ENCODE data around the gene KIDINS220. TPM values are rescaled to one million over a fixed set of nuclear protein-coding genes. Genes with fewer than 3 reads are reported as not detected.

The KIDINS220 gene
- total RNA-seq, 1 experiment from 2014 or later: 20.1 TPM

DNA sequence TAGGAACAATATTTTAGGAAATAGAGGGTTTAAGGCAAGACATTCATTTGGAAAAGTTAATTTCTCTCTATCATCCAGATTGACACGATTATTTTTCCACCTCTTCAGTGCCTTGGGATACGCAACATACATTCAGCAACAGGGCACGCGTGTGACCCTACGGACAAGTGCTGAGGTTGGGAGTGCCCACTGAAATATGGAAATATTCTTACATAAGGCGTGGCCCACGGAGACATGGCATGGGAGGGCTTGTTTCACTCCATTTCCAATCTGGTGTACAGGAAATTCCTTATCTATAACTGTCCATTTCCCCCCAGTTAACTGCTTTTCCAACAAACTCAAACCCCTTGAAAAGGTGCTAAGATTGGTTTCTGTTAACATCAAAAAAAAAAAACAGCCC lies 20.9 kb upstream of the KIDINS220 start:
- no peak for DNase-seq (ENCODE audit: low read depth, low spot score)
- POLR2A ChIA-PET: no interaction called here
- no peaks in the 10 kb centered on the region for H3K9me2 ChIP-seq (ENCODE audit: insufficient read depth)
- H3K27ac ChIP-seq (ENCODE audit: low read depth, low read length): no peak overlapping the region
- no peak for ATAC-seq
- no TSS peak for BruUV-seq (replicated peaks)
- no peaks in the 10 kb centered on the region for H3K4me1 ChIP-seq (ENCODE audit: control insufficient read depth in 1 of 2, insufficient read depth in 2 of 2, low read length in 2 of 2)
- H3K36me3 ChIP-seq (ENCODE audit: control insufficient read depth in 1 of 2, insufficient read depth in 2 of 2, low read length in 2 of 2): no peaks in the 10 kb centered on the region
- no peak overlapping the region for H3K4me2 ChIP-seq (ENCODE audit: low read length)
- no peak overlapping the region for H2AFZ ChIP-seq (ENCODE audit: low read depth, low read length, poor library complexity, severe bottlenecking)
- no peaks in the 10 kb centered on the region for H3K27me3 ChIP-seq (ENCODE audit: insufficient read depth, low read length)
- intact Hi-C loops (cut with micrococcal nuclease): no loop called here
- H3K9ac ChIP-seq (ENCODE audit: low read length): no peak overlapping the region
- RAD21 ChIA-PET (ENCODE audit: low non-redundant PET in 1 of 2, low total read pairs in 2 of 2, uncharacterized antibody in 2 of 2, unreplicated experiment in 2 of 2): no interaction called here
- no peak for TF ChIP-seq EZH2phosphoT487 (IDR thresholded peaks at IDR 0.05; ENCODE audit: borderline replicate concordance)
- no peak for TF ChIP-seq RAD21 (IDR thresholded peaks at IDR 0.05; ENCODE audit: low read depth)
- no peak for TF ChIP-seq SP1 (IDR thresholded peaks at IDR 0.05; ENCODE audit: low read depth)
- TF ChIP-seq JUND (IDR thresholded peaks at IDR 0.05): no peak
- no peak for TF ChIP-seq ELF1 (IDR thresholded peaks at IDR 0.05; ENCODE audit: borderline replicate concordance, low read depth)
- TF ChIP-seq FOSL1 (IDR thresholded peaks at IDR 0.05; ENCODE audit: low read depth): no peak
- TF ChIP-seq, protein P1, sequence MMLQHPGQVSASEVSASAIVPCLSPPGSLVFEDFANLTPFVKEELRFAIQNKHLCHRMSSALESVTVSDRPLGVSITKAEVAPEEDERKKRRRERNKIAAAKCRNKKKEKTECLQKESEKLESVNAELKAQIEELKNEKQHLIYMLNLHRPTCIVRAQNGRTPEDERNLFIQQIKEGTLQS (IDR thresholded peaks at IDR 0.05): no peak
- no peak for TF ChIP-seq EZH2 (IDR thresholded peaks at IDR 0.05)
- no peak overlapping the region for H3K4me3 ChIP-seq (replicated peaks in 1 of 2; ENCODE audit: low read depth in 1 of 2, low read length in 2 of 2)
- no peaks in the 10 kb centered on the region for H3K9me3 ChIP-seq (ENCODE audit: control insufficient read depth in 1 of 2, insufficient read depth in 1 of 2, low read depth in 1 of 2, low read length in 2 of 2)
- no peaks in the 10 kb centered on the region for H3K79me2 ChIP-seq (ENCODE audit: insufficient read depth, low read length)
- CTCF ChIA-PET: no interaction called here
- no peaks in the 10 kb centered on the region for H4K20me1 ChIP-seq (ENCODE audit: insufficient read depth)

DNA sequence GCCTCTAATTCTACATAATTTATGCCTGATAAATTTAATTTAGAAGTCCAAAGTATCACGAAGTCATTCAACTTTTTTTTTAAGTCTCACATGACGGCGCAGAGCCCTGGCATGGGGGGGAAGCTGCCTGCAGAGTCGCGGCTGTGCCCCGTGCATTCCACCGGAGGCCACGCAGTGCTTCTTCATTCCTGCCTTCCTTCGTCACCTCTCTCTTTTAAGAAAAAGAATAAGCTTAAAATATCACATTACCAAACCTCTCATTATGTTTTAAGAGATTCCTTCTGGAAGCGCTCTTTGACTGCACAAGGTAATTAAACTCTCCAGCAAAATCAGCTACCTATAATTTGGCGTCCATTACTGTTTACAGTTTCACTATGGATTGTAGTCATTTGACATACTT lies 20.3 kb upstream of the KIDINS220 start:
- Histone ChIP-seq H3K4me1 (ENCODE audit: control insufficient read depth in 1 of 2, insufficient read depth in 2 of 2, low read length in 2 of 2) (no peaks in the 10 kb centered on the region), H3K9me3 (ENCODE audit: control insufficient read depth in 1 of 2, insufficient read depth in 1 of 2, low read depth in 1 of 2, low read length in 2 of 2) (no peaks in the 10 kb centered on the region), H3K36me3 (ENCODE audit: control insufficient read depth in 1 of 2, insufficient read depth in 2 of 2, low read length in 2 of 2) (no peaks in the 10 kb centered on the region), H4K20me1 (ENCODE audit: insufficient read depth) (no peaks in the 10 kb centered on the region), H3K27me3 (ENCODE audit: insufficient read depth, low read length) (no peaks in the 10 kb centered on the region), H3K9me2 (ENCODE audit: insufficient read depth) (no peaks in the 10 kb centered on the region), H3K27ac (ENCODE audit: low read depth, low read length) (no peak overlapping the region), H2AFZ (ENCODE audit: low read depth, low read length, poor library complexity, severe bottlenecking) (no peak overlapping the region), H3K9ac (ENCODE audit: low read length) (no peak overlapping the region), H3K4me3 (replicated peaks in 1 of 2; ENCODE audit: low read depth in 1 of 2, low read length in 2 of 2) (no peak overlapping the region), H3K4me2 (ENCODE audit: low read length) (no peak overlapping the region), H3K79me2 (ENCODE audit: insufficient read depth, low read length) (no peaks in the 10 kb centered on the region)
- TF ChIP-seq EGR1 (IDR thresholded peaks at IDR 0.05; ENCODE audit: low read depth): no peak
- TF ChIP-seq TCF7L2 (IDR thresholded peaks at IDR 0.05; ENCODE audit: borderline replicate concordance, extremely low read depth, insufficient read depth, insufficient read length): no peak
- TF ChIP-seq FOSL1 (IDR thresholded peaks at IDR 0.05; ENCODE audit: low read depth): no peak
- no peak for TF ChIP-seq SP1 (IDR thresholded peaks at IDR 0.05; ENCODE audit: low read depth)
- TF ChIP-seq SIN3A (IDR thresholded peaks at IDR 0.05; ENCODE audit: low read depth): no peak
- TF ChIP-seq EZH2 (IDR thresholded peaks at IDR 0.05): no peak
- no peak for TF ChIP-seq CEBPB (IDR thresholded peaks at IDR 0.05; ENCODE audit: low read depth)
- no peak for TF ChIP-seq ZFX (IDR thresholded peaks at IDR 0.05)
- TF ChIP-seq YY1 (IDR thresholded peaks at IDR 0.05; ENCODE audit: extremely low read depth, insufficient replicate concordance, low read depth, low read length): no peak
- TF ChIP-seq, protein P2, sequence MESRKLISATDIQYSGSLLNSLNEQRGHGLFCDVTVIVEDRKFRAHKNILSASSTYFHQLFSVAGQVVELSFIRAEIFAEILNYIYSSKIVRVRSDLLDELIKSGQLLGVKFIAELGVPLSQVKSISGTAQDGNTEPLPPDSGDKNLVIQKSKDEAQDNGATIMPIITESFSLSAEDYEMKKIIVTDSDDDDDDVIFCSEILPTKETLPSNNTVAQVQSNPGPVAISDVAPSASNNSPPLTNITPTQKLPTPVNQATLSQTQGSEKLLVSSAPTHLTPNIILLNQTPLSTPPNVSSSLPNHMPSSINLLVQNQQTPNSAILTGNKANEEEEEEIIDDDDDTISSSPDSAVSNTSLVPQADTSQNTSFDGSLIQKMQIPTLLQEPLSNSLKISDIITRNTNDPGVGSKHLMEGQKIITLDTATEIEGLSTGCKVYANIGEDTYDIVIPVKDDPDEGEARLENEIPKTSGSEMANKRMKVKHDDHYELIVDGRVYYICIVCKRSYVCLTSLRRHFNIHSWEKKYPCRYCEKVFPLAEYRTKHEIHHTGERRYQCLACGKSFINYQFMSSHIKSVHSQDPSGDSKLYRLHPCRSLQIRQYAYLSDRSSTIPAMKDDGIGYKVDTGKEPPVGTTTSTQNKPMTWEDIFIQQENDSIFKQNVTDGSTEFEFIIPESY (IDR thresholded peaks at IDR 0.05; ENCODE audit: extremely low read depth, insufficient replicate concordance, low read length): no peak
- TF ChIP-seq CBX3 (IDR thresholded peaks at IDR 0.05; ENCODE audit: low read depth): no peak
- TF ChIP-seq EZH2phosphoT487 (IDR thresholded peaks at IDR 0.05; ENCODE audit: borderline replicate concordance): no peak
- no peak for TF ChIP-seq POLR2AphosphoS5 (IDR thresholded peaks at IDR 0.05; ENCODE audit: low read depth, low read length)
- TF ChIP-seq RAD21 (IDR thresholded peaks at IDR 0.05; ENCODE audit: low read depth): no peak
- no peak for TF ChIP-seq ZNF274 (IDR thresholded peaks at IDR 0.05; ENCODE audit: low read depth, low read length)
- TF ChIP-seq, protein P1 (IDR thresholded peaks at IDR 0.05): no peak
- no peak for TF ChIP-seq SRF (IDR thresholded peaks at IDR 0.05; ENCODE audit: low read depth)
- BruUV-seq (replicated peaks): no TSS peak
- ChIA-PET CTCF (no interaction called here), RAD21 (ENCODE audit: low non-redundant PET in 1 of 2, low total read pairs in 2 of 2, uncharacterized antibody in 2 of 2, unreplicated experiment in 2 of 2) (no interaction called here), POLR2A (no interaction called here)
- no peak for ATAC-seq
- no peak for DNase-seq (ENCODE audit: low read depth, low spot score)
- intact Hi-C loops (cut with micrococcal nuclease): no loop called here
